Stimulated activated CD8-positive, alpha-beta memory T cell treated with anti-CD3 and anti-CD28 coated beads, Interleukin-12 subunit alpha, Interleukin-12 subunit beta, amount 100 ng/mL, for 1 hour (primary cell): ENCODE data around the gene MBD5.

Source experiments
- DNase-seq: peaks from one replicate; pipeline ENCODE4 v3.0.0-alpha.2; 2020; ENCODE audit warnings: low read depth

The MBD5 gene

GRCh38 chr2:148479398-148479797 is 458.5 kb downstream of the MBD5 start:
- DNase-seq: no peak

GRCh38 chr2:148483665-148484064 is 462.8 kb downstream of the MBD5 start:
- DNase-seq: no peak

- DNase-seq: no peak
Observed at GRCh38 chr2:148484066-148484465, 463.2 kb downstream of the MBD5 start.

- DNase-seq: no peak
Observed at GRCh38 chr2:148486655-148487054, 465.8 kb downstream of the MBD5 start.

GRCh38 chr2:148487439-148487838 is 466.5 kb downstream of the MBD5 start:
- DNase-seq: no peak

- DNase-seq: no peak
Observed at GRCh38 chr2:148490840-148491439, 470.0 kb downstream of the MBD5 start.

GRCh38 chr2:148493822-148494563 is 473.1 kb downstream of the MBD5 start:
- DNase-seq: no peak

- no peak for DNase-seq
Observed at GRCh38 chr2:148495586-148495985, 474.7 kb downstream of the MBD5 start.

GRCh38 chr2:148501545-148501944 is 480.7 kb downstream of the MBD5 start:
- no peak for DNase-seq

- DNase-seq: no peak
Observed at GRCh38 chr2:148503516-148503915, 482.6 kb downstream of the MBD5 start.

GRCh38 chr2:148507970-148508369 is 487.1 kb downstream of the MBD5 start:
- DNase-seq: no peak

- DNase-seq: no peak
Observed at GRCh38 chr2:148508878-148509287, 488.0 kb downstream of the MBD5 start.

- peak; percentile 63 for DNase-seq
Observed at GRCh38 chr2:148509288-148509902, 488.5 kb downstream of the MBD5 start.

- no peak for DNase-seq
Observed at GRCh38 chr2:148511883-148512282, 491.0 kb downstream of the MBD5 start.

- DNase-seq: no peak
Observed at GRCh38 chr2:148512501-148512900, 491.6 kb downstream of the MBD5 start.

- no peak for DNase-seq
Observed at GRCh38 chr2:148513427-148513826, 492.5 kb downstream of the MBD5 start.

- no peak for DNase-seq
Observed at GRCh38 chr2:148515120-148515519, 494.2 kb downstream of the MBD5 start.

- no peak for DNase-seq
Observed at GRCh38 chr2:148515976-148516375, 495.1 kb downstream of the MBD5 start.

GRCh38 chr2:148517296-148517695 is 496.4 kb downstream of the MBD5 start:
- DNase-seq: no peak

- no peak for DNase-seq
Observed at GRCh38 chr2:148517822-148518221, 496.9 kb downstream of the MBD5 start.

GRCh38 chr2:148519013-148519412 is 498.1 kb downstream of the MBD5 start:
- DNase-seq: no peak

GRCh38 chr2:148521181-148521580 is 500.3 kb downstream of the MBD5 start:
- DNase-seq: no peak

- no peak for DNase-seq
Observed at GRCh38 chr2:148523315-148523714, 502.4 kb downstream of the MBD5 start.
